GM21529 (cell line): ENCODE measurements around the gene PNMA8B.

Experiments
- ATAC-seq: cut with Tn5 transposase; IDR thresholded peaks from one replicate; pipeline ENCODE4 v1.9.1; 2021; ENCODE audit not compliant: unreplicated experiment

Gene PNMA8B

GRCh38 chr19:46487802-46488445 lies 7.7 kb downstream of the PNMA8B start:
- no peak for ATAC-seq

GRCh38 chr19:46487178-46487801 lies 8.4 kb downstream of the PNMA8B start:
- no peak for ATAC-seq

GRCh38 chr19:46486358-46486757 lies 9.3 kb downstream of the PNMA8B start:
- ATAC-seq, result no peak

- ATAC-seq, result no peak
These were observed 11.0 kb downstream of the PNMA8B start for GRCh38 chr19:46484656-46485055.

GRCh38 chr19:46482631-46483030 lies 13.0 kb downstream of the PNMA8B start:
- no peak for ATAC-seq

GRCh38 chr19:46481947-46482346 lies 13.7 kb downstream of the PNMA8B start:
- ATAC-seq, result no peak

- ATAC-seq, result no peak
These were observed 14.3 kb downstream of the PNMA8B start for GRCh38 chr19:46481223-46481848.

GRCh38 chr19:46480415-46480814 lies 15.3 kb downstream of the PNMA8B start:
- no peak for ATAC-seq

- no peak for ATAC-seq
These were observed 17.2 kb downstream of the PNMA8B start for GRCh38 chr19:46478356-46478986.

- no peak for ATAC-seq
These were observed 19.7 kb downstream of the PNMA8B start for GRCh38 chr19:46475986-46476385.

- ATAC-seq, result no peak
These were observed 21.5 kb downstream of the PNMA8B start for GRCh38 chr19:46474211-46474610.

- ATAC-seq, result no peak
These were observed 23.1 kb downstream of the PNMA8B start for GRCh38 chr19:46472592-46472991.

- ATAC-seq, result no peak
These were observed 23.7 kb downstream of the PNMA8B start for GRCh38 chr19:46471811-46472543.

GRCh38 chr19:46471116-46471733 lies 24.4 kb downstream of the PNMA8B start, which contains the start of gene PNMA8A:
PNMA8A (minus strand) TSS chr19:46471563; CDS start chr19:46471035, 528 bp downstream.
- ATAC-seq, result no peak

GRCh38 chr19:46470376-46470775 lies 25.3 kb downstream of the PNMA8B start:
- ATAC-seq, result no peak

- ATAC-seq, result no peak
These were observed 26.0 kb downstream of the PNMA8B start for GRCh38 chr19:46469541-46470185.

- ATAC-seq, result peak; percentile 87
These were observed 29.0 kb downstream of the PNMA8B start for GRCh38 chr19:46466536-46467196.

GRCh38 chr19:46463516-46463915 lies 32.2 kb downstream of the PNMA8B start:
- ATAC-seq, result no peak

GRCh38 chr19:46461537-46461936 lies 34.1 kb downstream of the PNMA8B start:
- no peak for ATAC-seq

- no peak for ATAC-seq
These were observed 34.7 kb downstream of the PNMA8B start for GRCh38 chr19:46460981-46461380.
